Mucosa of rectum (tissue), 2 donors: ENCODE data around the gene PIGZ.
A peak's percentile ranks its signal among the peaks of the same experiment; 100 is the strongest.

Experiments
- H3K27ac ChIP-seq, 2 donors: one replicate each; pipeline ENCODE4 v1.7.0; 2013; ENCODE audit warnings: inconsistent platforms in 2 of 2, low read depth in 2 of 2, low read length in 2 of 2
- H3K27me3 ChIP-seq, 2 donors: one replicate each; pipeline ENCODE4 v1.7.0; 2013; ENCODE audit warnings: low read length in 2 of 2; ENCODE audit not compliant: control insufficient read depth in 2 of 2, insufficient read depth in 2 of 2
- H3K36me3 ChIP-seq, 2 donors: one replicate each; pipeline ENCODE4 v1.7.0; 2013; ENCODE audit warnings: low read length in 2 of 2; ENCODE audit not compliant: control insufficient read depth in 2 of 2, insufficient read depth in 2 of 2
- H3K4me1 ChIP-seq, 2 donors: one replicate each; pipeline ENCODE4 v1.7.0; 2013; ENCODE audit warnings: low read length in 2 of 2, mild to moderate bottlenecking in 1 of 2; ENCODE audit not compliant: control insufficient read depth in 2 of 2, insufficient read depth in 2 of 2
- H3K4me3 ChIP-seq, 2 donors: one replicate each; pipeline ENCODE4 v1.7.0; 2013; ENCODE audit warnings: low read length in 2 of 2
- H3K9ac ChIP-seq, 2 donors: one replicate each; pipeline ENCODE4 v1.7.0; 2013; ENCODE audit warnings: low read length in 2 of 2, low read depth in 1 of 2, mild to moderate bottlenecking in 1 of 2
- H3K9me3 ChIP-seq, 2 donors: one replicate each; pipeline ENCODE4 v1.7.0; 2013; ENCODE audit warnings: low read length in 2 of 2; ENCODE audit not compliant: control insufficient read depth in 2 of 2
- donor health status: healthy.
- donor health status: Normal muscosa, but diverticular disease.

PIGZ gene, protein sequence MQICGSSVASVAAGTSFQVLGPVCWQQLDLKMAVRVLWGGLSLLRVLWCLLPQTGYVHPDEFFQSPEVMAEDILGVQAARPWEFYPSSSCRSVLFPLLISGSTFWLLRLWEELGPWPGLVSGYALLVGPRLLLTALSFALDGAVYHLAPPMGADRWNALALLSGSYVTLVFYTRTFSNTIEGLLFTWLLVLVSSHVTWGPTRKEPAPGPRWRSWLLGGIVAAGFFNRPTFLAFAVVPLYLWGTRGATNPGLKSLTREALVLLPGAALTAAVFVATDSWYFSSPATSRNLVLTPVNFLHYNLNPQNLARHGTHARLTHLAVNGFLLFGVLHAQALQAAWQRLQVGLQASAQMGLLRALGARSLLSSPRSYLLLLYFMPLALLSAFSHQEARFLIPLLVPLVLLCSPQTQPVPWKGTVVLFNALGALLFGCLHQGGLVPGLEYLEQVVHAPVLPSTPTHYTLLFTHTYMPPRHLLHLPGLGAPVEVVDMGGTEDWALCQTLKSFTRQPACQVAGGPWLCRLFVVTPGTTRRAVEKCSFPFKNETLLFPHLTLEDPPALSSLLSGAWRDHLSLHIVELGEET

DNA sequence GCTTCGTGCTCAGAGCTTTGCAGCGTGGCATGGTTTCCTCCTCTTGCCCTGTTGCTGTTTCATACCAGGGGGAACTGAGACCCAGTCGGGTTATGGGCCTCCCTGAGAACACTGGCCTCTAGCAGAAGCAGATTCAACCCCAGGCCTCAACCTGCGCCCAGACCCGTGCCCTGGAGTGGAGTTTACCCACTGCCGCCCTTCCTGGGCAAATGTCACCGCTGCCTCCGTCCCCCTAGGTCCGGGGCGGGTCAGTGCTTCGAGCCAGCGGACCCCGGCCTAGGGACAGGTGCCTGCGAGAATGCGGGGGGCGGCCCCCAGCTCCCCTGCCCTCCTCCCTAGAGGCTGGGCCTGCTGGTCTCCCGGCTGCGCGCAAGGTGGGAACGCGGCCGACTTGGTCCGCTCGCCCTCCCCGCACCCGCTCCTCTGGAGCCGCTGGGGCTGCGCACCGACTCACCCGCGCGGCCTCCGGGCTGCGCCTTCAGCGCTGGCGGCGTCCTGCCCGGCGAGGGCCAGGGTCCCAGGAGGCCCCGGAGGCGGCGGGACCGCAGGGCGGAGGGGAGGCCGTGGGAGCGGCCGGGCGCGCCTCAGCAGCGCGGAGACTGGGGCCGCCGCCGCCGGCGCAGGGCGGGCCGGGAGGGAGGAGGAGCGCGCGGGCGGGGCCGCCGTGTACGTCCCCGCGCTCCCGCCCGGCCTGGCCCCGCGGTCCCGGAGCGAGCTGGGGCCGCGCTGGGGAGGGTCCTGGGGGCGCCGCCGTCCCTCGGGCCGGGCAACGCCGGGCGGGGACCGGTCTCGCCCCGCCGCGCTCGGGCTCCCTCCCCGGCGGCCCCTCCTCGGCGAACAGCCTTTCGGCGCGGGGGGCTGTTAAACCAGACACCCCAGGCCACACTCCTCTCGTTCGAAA, at the start of gene PIGZ:
PIGZ (minus strand) TSS at position 601 of the 901 bp plus-strand sequence. CDS start 16,802 bp downstream, outside the sequence.
- H3K27ac ChIP-seq, result peak within 1 kb of the TSS; percentile 86 to 94
- H3K9ac ChIP-seq, result peak within 1 kb of the TSS; percentile 79 to 95
- H3K9me3 ChIP-seq, result no peaks in the 10 kb centered on the region
- peak within 1 kb of the TSS; percentile 78 to 82 for H3K4me3 ChIP-seq
- H3K4me1 ChIP-seq, result peaks cover 13 to 39% of the 10 kb centered on the region in 2 donors
- H3K27me3 ChIP-seq, result no peaks in the 10 kb centered on the region
- peaks cover 11 to 17% of the 10 kb centered on the region in 2 donors for H3K36me3 ChIP-seq

DNA sequence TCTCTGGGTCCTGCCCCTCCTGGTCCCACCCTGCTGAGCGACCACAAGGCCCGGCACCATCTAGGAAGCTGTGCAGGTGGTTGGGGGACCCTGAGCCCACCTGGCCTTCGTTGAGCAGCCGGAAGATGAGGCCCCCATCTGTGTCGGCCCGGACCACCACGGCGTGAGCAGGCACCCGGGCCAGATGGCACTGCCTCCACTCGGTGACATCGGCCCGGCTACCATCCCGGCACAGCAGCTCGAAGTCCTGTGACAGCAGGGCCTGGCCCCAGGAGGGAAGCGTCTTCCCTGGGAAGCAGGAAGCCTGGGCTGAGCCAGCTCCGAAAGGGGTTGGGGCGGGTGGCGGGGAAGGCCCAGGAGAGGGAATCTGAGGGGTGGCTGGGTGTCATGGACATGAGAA, 48.4 kb upstream of the PIGZ start:
- H3K9me3 ChIP-seq, result no peaks in the 10 kb centered on the region
- no peaks in the 10 kb centered on the region for H3K36me3 ChIP-seq
- no peak overlapping the region for H3K9ac ChIP-seq
- no peaks in the 10 kb centered on the region for H3K4me1 ChIP-seq
- H3K27ac ChIP-seq, result no peak overlapping the region
- H3K27me3 ChIP-seq, result no peaks in the 10 kb centered on the region
- H3K4me3 ChIP-seq, result no peak overlapping the region

DNA sequence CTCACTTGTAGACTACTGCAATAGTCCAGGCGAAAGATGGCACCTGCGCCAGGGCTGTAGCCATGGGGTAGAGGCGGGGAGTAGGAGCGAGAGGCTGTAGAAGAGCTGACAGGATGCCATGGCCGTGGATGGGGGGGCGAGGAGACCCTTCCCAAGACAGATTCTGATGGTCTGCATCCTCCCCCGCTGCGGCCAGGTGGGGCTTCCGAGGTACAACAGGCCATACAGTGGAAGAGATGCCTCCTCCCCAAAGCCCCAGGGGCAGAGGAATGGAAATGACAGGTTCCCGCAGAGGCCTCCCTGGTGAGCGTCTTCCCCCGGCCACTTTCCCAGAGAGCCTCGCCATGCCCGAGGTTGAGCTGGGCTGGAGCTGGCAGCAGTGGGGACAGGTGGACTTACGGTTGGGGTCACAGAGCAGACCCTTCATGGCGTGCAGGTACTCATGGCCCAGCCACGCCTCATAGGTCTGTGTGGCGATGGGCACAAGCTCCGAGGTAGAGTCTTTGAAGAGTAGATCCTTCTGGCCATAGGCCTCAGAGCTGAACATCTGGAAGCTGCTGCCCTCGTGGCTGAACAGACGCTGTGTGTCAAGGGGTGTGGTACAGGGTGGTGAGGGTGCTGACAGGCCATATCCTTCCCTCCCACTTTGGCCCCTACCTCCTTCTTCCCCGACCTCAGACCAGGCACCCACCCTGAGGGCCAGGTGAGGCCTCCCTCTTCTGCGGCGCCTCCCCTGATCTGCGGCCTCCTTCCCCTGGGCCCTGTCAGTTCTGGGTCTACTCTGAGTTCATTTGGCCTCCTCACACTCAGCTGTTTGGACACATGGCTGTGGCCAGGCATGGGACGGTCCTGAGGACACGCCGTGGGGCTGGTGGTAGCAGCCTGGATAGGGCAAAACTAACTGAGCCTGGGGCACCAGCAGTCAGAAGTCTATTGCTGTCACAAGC, 47.4 kb upstream of the PIGZ start:
- Histone ChIP-seq H3K9me3 (no peaks in the 10 kb centered on the region), H3K9ac (no peak overlapping the region), H3K4me1 (no peaks in the 10 kb centered on the region), H3K36me3 (no peaks in the 10 kb centered on the region), H3K27ac (no peak overlapping the region), H3K4me3 (no peak overlapping the region), H3K27me3 (no peaks in the 10 kb centered on the region)

DNA sequence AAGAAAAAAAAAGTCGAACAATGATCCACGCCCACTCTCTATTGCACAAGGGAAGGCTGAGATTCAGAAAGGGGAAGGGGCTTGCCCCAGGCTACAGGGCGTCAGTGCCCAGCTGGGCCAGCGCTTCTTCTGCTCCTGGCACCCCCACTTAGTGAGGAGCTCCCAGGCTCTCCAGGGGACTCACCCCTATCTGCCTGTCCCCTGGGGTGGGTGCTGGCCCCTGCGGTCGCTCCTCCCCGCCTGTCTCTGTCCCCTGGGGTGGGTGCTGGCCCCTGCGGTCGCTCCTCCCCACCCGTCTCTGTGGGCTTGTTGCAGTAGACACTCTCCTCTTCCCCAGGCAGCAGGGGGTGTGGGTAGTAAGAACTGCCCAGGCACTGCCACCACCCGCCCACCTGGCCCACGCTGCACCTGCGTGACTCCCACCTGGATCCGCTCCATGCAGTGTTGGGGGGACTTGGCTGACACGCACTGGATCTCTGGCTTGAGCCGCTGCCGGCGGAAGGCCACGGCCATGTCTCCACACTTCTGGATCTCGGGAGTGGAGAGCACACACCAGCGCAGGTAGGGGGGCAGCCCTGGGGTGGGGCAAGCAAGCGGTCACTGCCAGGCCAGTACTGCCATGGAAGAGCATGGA, 46.4 kb upstream of the PIGZ start:
- Histone ChIP-seq H3K27ac (no peak overlapping the region), H3K27me3 (no peaks in the 10 kb centered on the region), H3K4me1 (no peaks in the 10 kb centered on the region), H3K36me3 (no peaks in the 10 kb centered on the region), H3K4me3 (no peak overlapping the region), H3K9ac (no peak overlapping the region), H3K9me3 (no peaks in the 10 kb centered on the region)

DNA sequence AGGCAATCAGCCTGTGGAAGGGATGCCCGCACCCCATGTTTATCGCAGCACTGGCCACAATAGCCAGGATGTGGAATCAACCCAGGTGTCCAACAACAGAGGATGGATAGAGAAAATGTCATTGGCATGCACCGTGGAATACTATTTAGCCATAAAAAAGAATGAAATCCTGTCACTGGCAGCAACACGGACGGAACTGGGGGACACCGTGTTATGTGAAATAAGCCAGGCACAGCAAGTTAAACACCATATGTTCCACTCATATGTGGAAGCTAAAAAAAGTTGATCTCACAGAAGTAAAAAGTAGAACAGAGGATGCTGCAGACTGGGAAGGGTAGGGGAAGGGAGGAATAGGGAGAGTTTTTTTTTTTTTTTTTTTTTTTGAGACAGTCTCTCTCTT, 45.4 kb upstream of the PIGZ start:
- H3K27ac ChIP-seq, result no peak overlapping the region
- H3K4me1 ChIP-seq, result no peaks in the 10 kb centered on the region
- no peaks in the 10 kb centered on the region for H3K27me3 ChIP-seq
- H3K36me3 ChIP-seq, result no peaks in the 10 kb centered on the region
- no peaks in the 10 kb centered on the region for H3K9me3 ChIP-seq
- no peak overlapping the region for H3K4me3 ChIP-seq
- no peak overlapping the region for H3K9ac ChIP-seq

DNA sequence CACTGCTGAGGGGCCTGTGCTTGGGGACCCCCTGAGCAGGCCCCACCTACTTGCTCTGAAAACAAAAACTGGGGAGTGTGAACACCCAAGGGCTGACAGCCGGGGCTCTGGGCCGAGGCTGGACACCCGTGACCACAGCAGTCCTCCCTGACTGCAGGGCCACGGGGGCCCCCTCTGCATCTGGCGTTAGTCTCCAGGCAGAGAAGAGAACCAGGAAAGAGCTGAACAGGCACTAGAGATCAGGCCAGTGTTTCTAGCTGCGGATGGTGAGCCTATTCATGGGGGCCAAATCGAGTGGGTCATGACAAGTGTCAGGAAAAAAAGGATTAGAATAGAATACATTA, 43.9 kb upstream of the PIGZ start:
- H3K27me3 ChIP-seq, result no peaks in the 10 kb centered on the region
- no peaks in the 10 kb centered on the region for H3K36me3 ChIP-seq
- H3K4me3 ChIP-seq, result no peak overlapping the region
- H3K9ac ChIP-seq, result no peak overlapping the region
- H3K9me3 ChIP-seq, result no peaks in the 10 kb centered on the region
- H3K27ac ChIP-seq, result no peak overlapping the region
- no peaks in the 10 kb centered on the region for H3K4me1 ChIP-seq

DNA sequence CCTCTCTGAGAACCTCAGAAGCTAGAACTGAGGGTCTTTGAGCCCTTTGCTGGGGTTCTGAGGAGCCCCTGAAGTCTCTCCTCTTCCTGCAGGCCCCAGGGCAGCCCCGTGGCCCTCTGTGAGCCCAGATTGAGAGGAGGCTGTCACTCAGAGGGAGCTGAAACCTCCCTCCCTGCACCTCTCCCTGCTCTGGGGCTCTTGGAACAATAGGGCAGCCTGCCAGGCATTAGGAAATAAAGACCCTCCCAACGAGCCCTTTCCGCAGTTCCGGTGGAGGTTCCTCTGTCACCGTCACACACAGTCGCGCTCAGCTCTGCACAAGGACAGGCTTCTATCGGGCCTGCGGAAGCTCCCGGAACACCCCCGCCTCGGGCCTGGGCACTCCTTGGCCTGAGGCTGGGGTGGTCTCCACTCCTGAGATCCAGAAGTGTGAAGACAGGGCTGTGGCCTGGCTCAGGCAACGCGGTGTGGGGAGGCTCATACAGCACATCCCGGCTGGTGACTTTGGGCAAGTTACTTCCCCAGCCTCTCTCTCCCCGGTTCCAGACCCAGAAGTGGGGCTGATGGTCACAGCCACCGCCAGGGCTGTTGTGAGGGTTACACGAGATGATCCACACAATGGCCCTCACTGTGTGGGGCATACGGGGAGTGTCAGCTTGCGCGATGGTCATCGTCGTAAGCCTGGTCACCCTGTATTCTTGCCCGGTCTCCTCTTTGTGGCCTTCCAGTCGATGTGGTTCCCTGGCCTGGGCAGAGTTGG, 43.3 kb upstream of the PIGZ start:
- Histone ChIP-seq H3K4me1 (no peaks in the 10 kb centered on the region), H3K9ac (no peak overlapping the region), H3K36me3 (no peaks in the 10 kb centered on the region), H3K9me3 (no peaks in the 10 kb centered on the region), H3K27ac (no peak overlapping the region), H3K4me3 (no peak overlapping the region), H3K27me3 (no peaks in the 10 kb centered on the region)

DNA sequence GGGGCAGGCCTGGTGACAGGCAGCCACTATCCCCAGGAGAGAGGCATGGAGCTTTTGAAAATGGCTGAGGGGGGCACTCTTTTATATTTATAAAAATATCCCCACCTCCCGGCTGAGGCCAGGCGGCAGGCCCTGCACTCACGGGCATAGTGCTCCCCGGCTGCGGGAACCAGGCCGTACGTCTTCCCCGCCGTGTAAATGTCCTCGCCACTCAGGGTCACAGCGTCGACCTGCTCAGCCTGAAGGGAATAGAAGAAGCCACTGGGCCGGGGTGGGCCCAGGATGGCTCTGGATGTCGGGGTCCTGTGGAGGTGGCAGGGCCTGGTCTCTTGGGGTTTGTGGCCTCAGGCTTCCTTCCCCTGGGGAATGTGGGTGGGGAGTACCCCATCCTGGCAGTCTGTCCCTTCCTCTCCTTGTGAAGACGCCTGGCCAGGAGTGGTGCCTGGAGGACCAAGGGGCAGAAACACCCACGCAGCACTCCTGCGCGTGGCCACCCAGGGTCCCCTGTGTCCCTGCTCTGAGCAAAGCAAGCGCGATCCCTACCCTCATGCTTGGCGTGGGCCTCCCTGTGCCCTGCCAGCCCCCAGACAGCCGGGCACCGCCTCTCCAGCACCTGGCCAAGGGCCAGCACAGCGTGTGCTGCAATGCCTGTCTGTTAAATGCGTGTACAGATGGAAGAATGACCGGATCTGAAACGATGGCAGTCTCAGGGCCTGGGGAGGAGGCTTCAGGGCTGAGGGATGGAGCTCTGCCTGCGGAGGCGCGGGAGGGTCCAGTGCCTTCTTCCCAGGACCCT, 42.1 kb upstream of the PIGZ start:
- no peaks in the 10 kb centered on the region for H3K4me1 ChIP-seq
- no peaks in the 10 kb centered on the region for H3K36me3 ChIP-seq

More for the DNA sequence above, 42.1 kb upstream of the PIGZ start:
- no peak overlapping the region for H3K9ac ChIP-seq
- no peak overlapping the region for H3K4me3 ChIP-seq
- no peak overlapping the region for H3K27ac ChIP-seq
- H3K27me3 ChIP-seq, result no peaks in the 10 kb centered on the region
- H3K9me3 ChIP-seq, result no peaks in the 10 kb centered on the region
